Caki2 (cell line): Measurements from ENCODE around the gene ZNF599. TPM values are rescaled to one million over a fixed set of nuclear protein-coding genes. Genes with fewer than 3 reads are reported as not detected.

Source experiments
- DNase-seq: peaks from one replicate; pipeline ENCODE4 v3.0.0-alpha.2; 2015; ENCODE audit warnings: low read depth
- in situ Hi-C: cut with HindIII; loops from 2 replicates; pipeline ENCODE4 v1.10.0; 2016; ENCODE audit warnings: low sequenced_read_pairs, low pct_unique_long_range_greater_than_20kb, mixed read lengths
- total RNA-seq: library from RNA; depleted of rRNA; stranded (reverse); fragments of >200 nt; shearing (Covaris generic); gene quantifications from 2 replicates; pipeline ENCODE4 v1.2.3, GENCODE V29; 2014; ENCODE audit warnings: low replicate concordance

The ZNF599 gene
- total RNA-seq, 1 experiment from 2014 or later = 11.7 TPM

DNA sequence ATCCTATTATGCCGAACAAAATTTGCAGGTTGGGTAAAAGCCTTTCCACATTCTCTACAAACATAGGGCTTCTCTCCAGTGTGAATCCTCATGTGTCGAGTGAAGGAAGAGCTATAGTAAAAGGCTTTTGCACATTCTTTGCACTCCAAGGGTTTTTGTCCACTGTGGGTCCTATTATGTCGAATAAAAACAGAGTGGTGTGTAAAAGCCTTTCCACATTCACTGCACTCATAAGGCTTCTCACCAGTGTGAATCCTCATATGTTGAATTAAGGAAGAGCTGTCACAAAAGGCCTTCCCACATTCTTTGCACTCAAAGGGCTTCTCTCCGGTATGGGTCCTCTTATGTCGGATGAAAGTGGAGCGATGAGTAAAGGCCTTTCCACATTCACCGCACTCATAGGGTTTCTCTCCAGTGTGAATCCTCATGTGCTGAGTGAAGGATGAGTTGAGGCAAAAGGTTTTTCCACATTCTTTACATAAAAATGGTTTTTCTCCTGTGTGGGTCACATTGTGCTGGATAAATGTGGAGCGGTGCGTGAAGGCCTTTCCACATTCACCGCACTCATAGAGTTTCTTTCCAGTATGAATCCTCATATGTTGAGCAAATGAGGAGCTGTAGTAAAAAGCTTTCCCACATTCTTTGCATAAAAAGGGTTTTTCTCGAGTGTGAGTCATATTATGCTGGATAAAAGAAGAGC is 13.6 kb downstream of the ZNF599 start:
- in situ Hi-C loops = no loop called here
- DNase-seq = no peak

DNA sequence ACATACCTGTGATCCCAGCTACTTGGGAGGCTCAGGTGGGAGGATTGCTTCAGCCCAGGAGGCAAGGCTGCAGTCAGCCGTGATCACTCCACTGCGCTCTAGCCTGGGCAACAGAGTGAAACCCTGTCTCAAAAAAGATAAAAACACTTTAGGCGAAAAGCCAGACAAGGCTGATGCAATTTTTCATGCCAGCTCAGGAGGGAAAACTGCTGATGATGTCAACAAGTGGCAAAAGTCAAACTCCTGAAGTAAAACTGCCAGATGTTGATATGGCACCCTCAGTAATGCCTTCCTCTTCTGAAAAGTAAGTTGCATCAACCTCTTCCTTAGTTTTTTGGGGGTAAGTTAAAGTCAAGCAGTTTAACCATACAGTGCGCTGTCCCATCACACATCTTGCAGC is 15.6 kb downstream of the ZNF599 start:
- in situ Hi-C loops = no loop called here
- no peak for DNase-seq

DNA sequence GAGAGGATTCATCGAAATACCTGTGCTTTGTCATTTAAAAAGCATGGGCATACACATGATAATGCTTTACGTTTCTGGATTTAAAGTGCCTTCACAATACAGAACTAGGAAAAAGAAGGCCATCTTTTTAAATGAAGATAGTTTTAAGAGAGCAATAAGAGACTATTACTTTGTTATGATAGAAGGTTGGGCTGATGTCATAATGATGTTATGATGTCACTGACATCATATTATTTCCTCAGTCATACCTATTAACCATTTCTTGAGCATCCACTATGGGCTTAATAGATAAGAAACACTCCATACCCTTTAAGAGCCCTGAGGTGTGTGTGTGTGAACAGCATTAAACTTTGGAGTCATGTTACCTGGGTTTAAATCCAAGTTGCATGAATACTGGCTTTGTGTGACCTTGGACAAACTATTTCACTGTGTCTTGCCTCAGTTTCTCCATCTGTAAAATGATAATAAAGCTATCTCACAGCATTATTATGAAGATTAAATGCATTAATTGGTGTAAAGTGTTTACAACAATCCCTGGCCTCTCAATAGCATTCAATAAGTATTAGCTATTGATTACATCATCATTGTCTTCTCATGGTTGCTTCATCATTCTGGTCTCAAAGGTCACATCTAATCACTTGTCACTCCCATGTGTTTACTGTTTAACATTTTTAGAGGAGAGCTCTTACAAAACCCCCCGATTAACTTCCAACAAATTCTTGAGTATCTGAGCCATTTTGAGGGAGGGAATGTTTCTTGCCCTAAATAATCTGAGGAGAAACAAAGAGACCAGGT is 27.9 kb downstream of the ZNF599 start:
- in situ Hi-C loops = no loop called here

DNA sequence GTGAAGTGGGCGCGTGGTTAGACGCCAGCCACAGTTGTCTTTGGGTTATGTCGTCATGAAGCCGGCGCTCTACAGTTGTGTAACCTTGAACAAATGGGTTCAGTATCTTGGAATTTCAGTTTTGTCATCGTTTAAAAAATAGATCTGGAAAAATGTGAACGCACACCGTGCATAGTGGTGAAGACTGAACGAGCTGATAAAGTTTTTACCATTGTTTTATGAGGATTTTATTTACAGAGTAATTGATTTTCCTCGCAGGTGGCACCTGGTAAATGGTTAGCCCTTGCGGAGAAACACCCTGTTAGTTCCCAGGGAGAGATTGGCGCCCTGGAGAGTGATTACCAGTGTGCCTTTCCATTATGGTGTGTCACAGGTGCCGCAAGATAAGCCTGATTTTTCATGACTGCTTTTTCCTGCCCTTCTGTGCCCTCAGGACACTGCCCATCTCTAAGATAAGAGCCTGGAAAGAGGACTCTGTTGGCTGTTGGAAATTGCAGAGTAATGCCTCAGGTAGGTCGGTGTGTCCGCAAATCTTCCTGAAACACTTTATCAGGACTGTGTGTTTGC is 38.4 kb downstream of the ZNF599 start:
- in situ Hi-C loops = no loop called here
- no peak for DNase-seq

More for the DNA sequence above, 27.9 kb downstream of the ZNF599 start:
- DNase-seq = no peak

DNA sequence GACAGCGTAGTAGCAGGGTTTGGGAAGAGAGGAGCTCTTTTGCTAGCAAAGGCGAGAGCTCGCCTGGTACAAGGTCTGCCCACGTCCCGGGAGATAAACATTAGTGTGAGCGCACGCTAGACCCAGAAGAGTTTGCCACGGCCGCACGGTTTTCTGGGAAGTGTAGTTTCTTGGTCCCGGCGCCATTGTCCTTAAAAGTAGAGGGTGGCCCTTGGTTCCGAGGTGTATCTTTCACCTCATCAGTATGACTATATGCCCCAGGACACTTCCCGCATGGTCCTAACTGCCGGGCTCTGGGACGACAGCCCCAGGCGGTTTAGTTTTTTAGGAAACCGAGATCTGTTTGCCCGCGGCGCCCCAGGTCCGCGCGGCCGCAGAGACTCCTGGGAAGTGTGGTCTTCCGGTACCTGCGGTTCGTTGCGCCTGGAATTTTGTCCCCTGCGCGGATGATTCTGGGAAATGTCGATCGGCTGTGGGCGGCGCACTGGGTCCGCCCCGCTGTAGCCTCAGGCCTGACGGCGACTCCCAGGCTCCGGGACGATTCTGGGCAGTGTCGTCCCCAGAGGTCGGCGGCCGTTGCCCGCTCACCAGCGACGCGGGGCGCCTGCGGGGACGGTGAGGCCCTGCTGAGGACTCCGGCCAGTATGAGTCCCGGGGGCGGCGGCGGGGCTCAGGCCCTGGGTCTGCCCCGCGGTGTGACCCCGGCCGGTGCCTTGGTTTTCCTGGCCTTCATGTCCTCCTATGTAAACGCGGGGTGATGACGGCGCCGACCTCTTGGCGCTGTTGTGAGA is 39.1 kb downstream of the ZNF599 start, which contains the start of gene ZNF181:
Gene ZNF181 (plus strand): TSS at position 498 of the 791 bp plus-strand sequence. CDS start 795 bp downstream, outside the sequence.
- in situ Hi-C loops = no loop called here
- DNase-seq = peak; percentile 93

DNA sequence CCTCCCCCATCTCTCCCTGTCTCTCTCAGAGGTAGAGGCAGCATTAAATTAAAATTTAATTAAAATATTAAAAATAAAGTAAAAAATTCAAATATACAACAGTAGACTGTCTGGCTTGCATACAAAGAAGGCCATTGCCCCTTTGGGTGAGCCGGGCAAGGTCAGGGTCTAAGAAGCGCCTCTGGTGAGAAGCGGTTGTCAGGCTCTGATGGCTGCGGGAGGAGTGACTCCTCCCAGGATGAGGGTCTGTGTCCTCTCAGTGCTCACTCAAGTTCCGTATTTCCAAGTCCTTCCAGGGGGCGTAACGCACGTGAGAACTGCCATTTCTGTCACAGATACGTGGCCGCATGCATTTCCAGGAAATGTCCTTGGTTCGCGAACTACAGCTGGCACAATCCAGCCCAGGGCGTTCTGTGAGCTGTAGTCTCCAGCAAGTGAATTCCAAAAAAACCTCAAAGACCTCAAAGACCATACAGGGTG is 39.7 kb downstream of the ZNF599 start:
- no peak for DNase-seq
- in situ Hi-C loops = no loop called here

DNA sequence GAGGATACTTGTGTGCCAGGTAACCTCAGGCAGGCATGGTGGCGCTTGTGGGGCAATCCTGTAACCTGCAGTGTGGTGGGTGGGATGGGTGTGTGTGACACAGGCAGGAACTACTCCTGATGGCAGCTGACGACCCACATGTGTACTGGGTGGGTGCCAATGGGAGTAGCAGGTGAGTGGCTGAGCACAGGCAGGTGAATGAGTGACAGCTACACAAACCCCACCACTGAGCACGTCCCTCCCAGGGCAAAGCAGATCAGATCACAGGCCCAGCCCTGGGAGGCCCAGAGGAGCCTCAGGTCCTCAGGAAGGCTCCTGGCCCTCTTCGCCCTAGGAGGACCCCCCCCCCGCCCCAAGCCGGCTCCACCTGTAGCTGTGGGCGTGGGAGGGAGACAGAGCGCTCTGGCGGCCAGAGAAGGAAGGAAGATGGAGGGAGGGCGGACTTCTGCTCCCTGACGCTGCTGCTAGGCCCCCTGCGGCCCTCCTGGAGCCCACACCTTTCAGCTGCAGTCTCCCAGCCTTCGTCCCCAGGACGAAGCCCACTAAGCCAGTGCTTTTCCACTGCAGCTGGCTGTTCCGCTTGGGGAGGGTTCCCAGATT is 40.3 kb downstream of the ZNF599 start:
- in situ Hi-C loops = no loop called here

DNA sequence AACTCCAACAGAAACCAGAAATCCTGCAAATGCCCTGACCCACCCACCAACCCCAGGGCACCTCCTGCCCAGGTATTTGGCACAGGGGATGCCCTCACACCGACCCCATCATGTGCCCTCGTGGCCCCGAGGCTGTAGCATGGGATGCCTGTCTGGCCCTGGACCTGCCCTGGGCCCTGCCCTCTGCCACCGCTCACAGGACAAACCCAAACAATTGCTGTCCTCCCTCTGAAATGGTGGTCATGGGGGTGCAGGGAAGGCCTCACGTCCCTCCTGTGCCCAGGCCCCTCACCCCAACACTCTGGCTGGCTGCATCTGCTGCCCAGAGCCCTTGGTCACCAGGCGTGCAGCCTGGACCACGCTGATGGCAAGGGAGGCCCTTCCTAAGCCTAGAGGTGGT is 41.1 kb downstream of the ZNF599 start:
- in situ Hi-C loops = no loop called here
- DNase-seq = no peak

More for the DNA sequence above, 40.3 kb downstream of the ZNF599 start:
- no peak for DNase-seq

DNA sequence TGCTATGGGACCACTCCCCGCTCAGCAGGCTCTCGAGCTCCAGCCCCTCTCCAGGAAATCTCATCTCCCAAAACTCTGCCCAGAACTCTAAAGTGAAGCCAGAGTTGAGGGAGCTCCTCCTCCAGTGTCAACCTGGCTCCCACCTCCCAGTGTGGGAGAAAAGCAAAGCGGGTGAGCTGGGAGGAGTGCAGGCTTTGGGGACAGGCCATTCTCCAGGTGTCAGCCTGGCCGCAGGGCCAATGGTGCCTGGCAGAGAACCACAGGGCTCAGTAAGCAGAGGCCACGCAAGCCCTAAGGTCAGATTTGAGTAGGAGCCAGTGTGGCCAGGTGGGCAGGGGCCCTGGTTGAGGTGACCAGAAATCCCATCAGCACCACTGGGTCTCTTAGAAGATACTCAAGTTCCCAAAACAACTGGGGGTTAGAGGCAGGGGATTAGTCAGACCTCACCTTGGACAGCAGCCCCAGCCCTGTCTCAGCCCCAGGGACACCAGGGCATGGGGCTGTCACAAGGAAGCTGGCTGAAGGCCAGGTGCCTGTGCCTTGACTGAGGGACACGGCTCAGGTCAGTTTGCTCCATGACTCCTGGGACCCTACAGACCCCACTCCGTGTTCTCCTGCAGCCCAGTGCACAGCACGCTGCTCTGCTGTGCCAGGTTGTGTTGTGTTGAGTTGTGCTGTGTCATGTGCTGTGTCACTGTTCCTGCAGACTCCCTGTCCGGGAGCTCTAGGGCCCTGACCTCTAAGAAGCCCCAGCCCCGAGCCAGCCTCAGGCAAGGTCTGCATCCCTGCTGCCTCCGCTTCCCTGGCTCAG is 41.8 kb downstream of the ZNF599 start:
- no peak for DNase-seq

DNA sequence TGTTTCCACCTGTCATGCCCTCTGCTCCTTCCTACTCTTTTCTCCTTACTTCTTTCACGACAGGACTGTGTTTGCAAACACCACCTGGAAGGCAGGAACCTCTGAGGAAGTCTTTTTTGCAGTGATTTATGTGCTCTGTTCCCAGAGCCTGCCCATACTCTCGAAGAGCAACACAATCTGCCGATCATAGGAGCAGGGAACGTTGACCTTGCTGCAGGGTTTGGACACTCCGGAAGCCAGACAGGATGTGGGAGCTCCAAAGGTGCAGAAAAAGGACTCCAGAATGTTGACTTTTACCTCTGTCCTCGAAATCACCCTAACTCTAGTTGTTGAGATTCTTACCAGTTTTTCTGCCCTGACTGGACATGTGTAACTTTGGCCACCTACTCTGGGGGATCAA is 47.6 kb downstream of the ZNF599 start:
- in situ Hi-C loops = no loop called here
- DNase-seq = no peak

More for the DNA sequence above, 41.8 kb downstream of the ZNF599 start:
- in situ Hi-C loops = no loop called here

DNA sequence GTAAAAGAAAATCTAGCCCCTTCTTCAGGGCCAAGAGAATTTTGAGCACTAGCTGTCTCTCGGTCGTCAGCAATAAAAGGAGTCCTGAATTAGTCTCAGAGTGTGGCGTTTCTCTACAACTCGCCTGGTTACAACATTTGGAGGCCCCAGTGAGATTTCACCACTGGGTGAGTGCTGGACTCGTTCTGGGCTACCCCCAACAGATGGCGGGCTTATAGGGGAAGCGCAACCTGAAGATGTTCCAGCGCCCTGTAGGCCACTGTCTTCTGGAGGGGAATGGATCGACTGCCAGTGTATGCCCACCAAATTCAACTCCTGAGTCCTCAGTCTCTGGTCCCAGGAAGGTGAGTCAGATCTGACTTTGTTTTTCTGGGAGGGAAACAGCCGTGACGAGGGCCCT is 50.7 kb downstream of the ZNF599 start:
- DNase-seq = no peak
- in situ Hi-C loops = no loop called here

DNA sequence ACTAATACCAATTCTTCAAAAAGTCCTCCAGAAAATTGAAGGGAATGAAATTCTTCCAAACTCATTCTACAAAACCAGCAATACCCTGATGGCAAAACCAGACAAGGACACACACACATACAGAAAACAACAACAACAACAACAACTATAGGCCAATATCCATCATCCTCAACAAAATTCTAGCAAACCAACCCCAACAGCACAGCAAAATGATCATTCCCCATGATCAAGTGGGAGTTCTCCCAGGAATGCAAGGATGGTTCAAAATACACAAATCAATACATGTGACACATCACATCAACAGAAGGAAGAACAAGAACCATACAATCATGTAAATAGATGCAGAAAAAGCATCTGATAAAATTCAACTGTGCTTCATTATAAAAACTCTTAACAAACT is 57.7 kb downstream of the ZNF599 start:
- in situ Hi-C loops = no loop called here
- DNase-seq = no peak

DNA sequence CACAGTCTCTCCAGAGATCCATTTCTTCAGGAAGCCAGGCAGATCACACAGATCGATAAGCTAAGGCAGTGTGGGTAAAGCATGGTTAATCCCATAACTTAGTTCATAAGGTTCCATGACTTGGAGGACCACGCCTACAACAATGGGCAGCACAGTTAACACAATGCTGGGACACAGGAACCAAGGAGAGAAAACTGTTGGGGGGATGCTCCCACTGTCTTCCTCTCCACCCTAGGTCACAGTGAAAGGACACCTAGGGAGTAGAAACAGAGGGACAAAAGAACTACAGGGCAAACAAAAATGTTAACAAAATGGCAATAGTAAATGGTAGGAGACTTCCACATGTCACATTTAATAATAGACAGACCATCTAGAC is 59.8 kb downstream of the ZNF599 start:
- no peak for DNase-seq

DNA sequence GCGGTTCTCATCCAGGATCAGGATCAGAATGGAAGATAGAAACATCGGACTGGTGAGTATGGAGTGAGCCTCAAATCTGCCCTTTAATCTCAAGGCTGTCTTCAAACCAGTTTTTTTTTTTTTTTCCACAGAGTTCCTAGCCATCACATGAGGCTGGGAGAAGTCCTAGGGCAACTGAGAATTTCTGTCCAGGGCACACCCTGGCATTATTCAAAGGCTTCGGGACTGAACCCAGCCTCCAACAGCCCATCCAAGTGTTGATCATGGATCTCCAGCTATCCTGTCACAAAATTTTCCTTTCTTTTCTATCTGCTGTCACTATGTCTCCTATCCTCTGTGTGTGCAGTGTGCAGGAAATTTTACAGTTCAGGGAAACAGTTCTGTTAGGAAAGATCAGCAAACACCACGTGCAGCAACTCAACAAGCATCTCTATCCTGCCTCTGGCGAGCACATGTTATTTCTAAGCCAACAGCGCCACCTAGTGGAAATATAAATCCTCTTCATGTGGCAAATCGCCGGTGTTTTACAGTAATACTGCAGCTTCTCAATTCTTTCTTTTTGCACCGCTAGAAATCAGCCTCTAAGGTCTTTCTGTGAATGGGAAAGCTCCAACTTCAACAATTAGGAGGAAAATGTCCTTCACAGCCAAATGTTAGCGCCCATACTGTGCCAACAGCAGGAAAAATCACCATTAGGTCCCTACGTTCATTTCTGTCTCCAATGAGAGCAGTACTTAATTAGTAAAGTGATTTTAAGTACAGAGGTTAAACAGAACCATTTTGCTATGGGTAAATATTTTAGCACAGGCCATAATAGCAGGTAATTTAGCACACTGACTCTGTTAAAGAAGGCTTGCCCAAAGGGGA is 60.4 kb downstream of the ZNF599 start:
- in situ Hi-C loops = no loop called here
- peak; percentile 54 for DNase-seq

More for the DNA sequence above, 59.8 kb downstream of the ZNF599 start:
- in situ Hi-C loops = no loop called here

DNA sequence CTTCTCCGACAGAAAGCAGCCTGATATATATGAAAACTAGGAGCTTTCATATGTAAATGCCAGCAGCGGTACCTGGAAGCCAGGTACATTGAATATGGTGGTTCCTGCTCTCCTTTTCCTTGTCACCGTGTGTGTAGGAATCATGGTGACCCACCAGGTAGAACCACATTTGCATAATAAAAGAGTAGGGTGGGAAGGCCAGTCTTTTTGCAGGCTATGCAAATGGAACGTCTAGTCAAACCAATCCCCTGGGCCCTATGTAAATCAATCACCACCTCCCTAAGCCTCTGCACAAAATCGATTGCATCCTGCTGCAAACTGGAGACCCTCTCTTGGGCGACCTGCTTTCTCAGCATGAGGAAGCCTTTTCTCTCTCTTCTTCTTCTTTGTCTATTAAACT is 61.1 kb downstream of the ZNF599 start:
- DNase-seq = no peak
- in situ Hi-C loops = no loop called here
